HCT116 (cell line): ENCODE measurements around the gene BTBD6.

ENCODE experiments used
- CTCF ChIP-seq, 3 experiments: fragments of 200-600 bp in 1 of 3; sonication (generic) in 1 of 3; IDR thresholded peaks in 2 of 3; conservative IDR thresholded peaks in 1 of 3; 2 replicates each; pipeline ENCODE4 v1.5.1; 2012 to 2017; ENCODE audit warnings: low read depth in 2 of 3, low read length in 2 of 3, antibody characterized with exemption in 1 of 3, borderline replicate concordance in 1 of 3, control low read depth in 1 of 3, mild to moderate bottlenecking in 1 of 3, mixed read lengths in 1 of 3, mixed run types in 1 of 3, moderate library complexity in 1 of 3; ENCODE audit not compliant: insufficient read depth in 1 of 3
- EZH2 ChIP-seq: fragments of 200-600 bp; sonication (generic); IDR thresholded peaks from 2 replicates; pipeline ENCODE4 v1.6.1; 2017; ENCODE audit warnings: antibody characterized with exemption, mixed run types
- EZH2phosphoT487 ChIP-seq: fragments of 200-600 bp; IDR thresholded peaks from 2 replicates; pipeline ENCODE4 v1.6.1; 2018; ENCODE audit warnings: antibody characterized with exemption, borderline replicate concordance
- JUND ChIP-seq: IDR thresholded peaks from 2 replicates; pipeline ENCODE4 v1.6.1; 2012
- MAX ChIP-seq: IDR thresholded peaks from 2 replicates; pipeline ENCODE4 v1.6.1; 2012
- POLR2A ChIP-seq: IDR thresholded peaks from 2 replicates; pipeline ENCODE4 v1.7.0; 2011; ENCODE audit warnings: borderline replicate concordance; ENCODE audit not compliant: insufficient read depth, insufficient read length; ENCODE audit errors: extremely low read depth
- POLR2AphosphoS5 ChIP-seq: IDR thresholded peaks from 2 replicates; pipeline ENCODE4 v1.6.1; 2011; ENCODE audit warnings: mild to moderate bottlenecking, low read depth, low read length, moderate library complexity
- SIN3A ChIP-seq: IDR thresholded peaks from 2 replicates; pipeline ENCODE4 v1.6.1; 2012; ENCODE audit warnings: low read depth
- SRF ChIP-seq: IDR thresholded peaks from 2 replicates; pipeline ENCODE4 v1.6.1; 2012; ENCODE audit warnings: low read depth
- ZBTB33 ChIP-seq: IDR thresholded peaks from 2 replicates; pipeline ENCODE4 v1.6.1; 2011; ENCODE audit warnings: mild to moderate bottlenecking, low read length, moderate library complexity; ENCODE audit not compliant: insufficient replicate concordance; ENCODE audit errors: extremely low read depth
- ZNF274 ChIP-seq: fragments of 200-500 bp; sonication (Bioruptor generic); IDR thresholded peaks from 2 replicates; pipeline ENCODE4 v1.6.1; 2014; ENCODE audit warnings: mild to moderate bottlenecking, low read depth, low read length, inconsistent platforms

- TF ChIP-seq SRF (no peak), MAX (no peak), CTCF (IDR thresholded peaks at IDR 0.05 in 2 of 3, conservative IDR thresholded peaks at IDR 0.05 in 1 of 3; ENCODE audit: borderline replicate concordance in 1 of 3, insufficient read depth in 1 of 3, low read depth in 2 of 3, low read length in 2 of 3) (no peak), ZNF274 (no peak), POLR2AphosphoS5 (no peak), POLR2A (no peak), EZH2phosphoT487 (no peak), ZBTB33 (no peak), EZH2 (no peak), JUND (no peak), SIN3A (no peak)
Measured at GRCh38 chr14:105250008-105250366, 1.7 kb downstream of the BTBD6 start.
